Adipocyte (in vitro differentiated cells): ENCODE data around the gene RMDN3.

Experiments used
- DNase-seq: peaks from one replicate; pipeline ENCODE4 v3.0.0-alpha.2; 2015; ENCODE audit warnings: low read depth
- H3K27me3 ChIP-seq: replicated peaks from 2 replicates; pipeline ENCODE4 v1.7.0; 2013; ENCODE audit warnings: mild to moderate bottlenecking, low read length, moderate library complexity; ENCODE audit not compliant: control insufficient read depth, insufficient read depth
- H3K36me3 ChIP-seq: 2 replicates; pipeline ENCODE4 v1.7.0; 2013; ENCODE audit warnings: low read length, mild to moderate bottlenecking, moderate library complexity; ENCODE audit not compliant: control insufficient read depth, insufficient read depth, severe bottlenecking
- H3K4me1 ChIP-seq: 2 replicates; pipeline ENCODE4 v1.7.0; 2013; ENCODE audit warnings: mild to moderate bottlenecking, low read length, moderate library complexity; ENCODE audit not compliant: control insufficient read depth, insufficient read depth
- H3K4me3 ChIP-seq: 2 replicates; pipeline ENCODE4 v1.7.0; 2013; ENCODE audit warnings: mild to moderate bottlenecking, low read length, moderate library complexity
- H3K9ac ChIP-seq: 2 replicates; pipeline ENCODE4 v1.7.0; 2013; ENCODE audit warnings: mild to moderate bottlenecking, low read length, moderate library complexity
- H3K9me3 ChIP-seq: 2 replicates; pipeline ENCODE4 v1.7.0; 2013; ENCODE audit warnings: mild to moderate bottlenecking, low read length, moderate library complexity; ENCODE audit not compliant: control insufficient read depth

Gene RMDN3

DNA sequence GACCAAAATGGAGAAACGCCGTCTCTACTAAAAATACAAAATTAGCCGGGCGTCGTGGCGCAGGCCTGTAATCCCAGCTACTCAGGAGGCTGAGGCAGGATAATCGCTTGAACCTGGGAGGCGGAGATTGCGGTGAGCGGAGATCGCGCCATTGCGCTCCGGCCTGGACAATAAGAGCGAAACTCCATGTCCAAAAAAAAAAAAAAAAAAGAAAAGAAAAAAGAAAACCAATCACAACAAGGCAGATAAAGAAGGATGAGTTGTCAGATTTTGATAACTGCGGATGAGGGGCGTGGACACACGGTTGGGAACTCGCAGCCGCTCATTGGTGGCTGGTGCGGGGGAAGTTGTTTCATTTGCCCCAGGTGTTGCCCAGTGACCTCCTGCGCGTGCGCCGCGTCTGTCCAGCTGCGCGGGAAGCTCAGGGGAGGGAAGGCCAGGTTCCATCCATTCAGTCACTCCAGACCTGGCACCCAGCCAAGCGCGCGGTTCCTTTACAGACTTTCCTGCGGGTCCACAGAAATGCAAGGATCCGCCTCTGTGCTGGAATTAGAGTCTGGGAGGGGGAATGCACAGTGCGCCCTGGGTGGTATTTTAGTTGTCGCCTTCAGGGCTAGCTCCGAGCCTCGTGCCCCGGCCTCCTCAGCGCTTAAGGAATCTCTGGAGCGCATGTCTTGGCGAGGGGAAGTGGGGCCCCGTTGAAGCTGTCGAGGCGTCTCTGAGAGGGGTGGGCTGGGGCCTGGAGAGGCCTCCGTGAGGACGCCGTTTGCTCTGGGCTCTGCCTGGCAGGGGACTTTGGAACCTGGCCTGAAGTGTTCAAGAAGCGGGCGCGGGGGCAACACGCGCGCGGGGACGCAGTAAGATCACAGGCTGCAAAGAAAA, 8.1 kb upstream of the RMDN3 start:
- Histone ChIP-seq H3K9me3 (no peaks in the 10 kb centered on the region), H3K9ac (peak overlapping the region; percentile 79), H3K27me3 (peaks cover 3% of the 10 kb centered on the region), H3K4me1 (peaks cover 45% of the 10 kb centered on the region), H3K36me3 (peaks cover 6% of the 10 kb centered on the region), H3K4me3 (peak overlapping the region; percentile 82)
- DNase-seq: peak; percentile 64

DNA sequence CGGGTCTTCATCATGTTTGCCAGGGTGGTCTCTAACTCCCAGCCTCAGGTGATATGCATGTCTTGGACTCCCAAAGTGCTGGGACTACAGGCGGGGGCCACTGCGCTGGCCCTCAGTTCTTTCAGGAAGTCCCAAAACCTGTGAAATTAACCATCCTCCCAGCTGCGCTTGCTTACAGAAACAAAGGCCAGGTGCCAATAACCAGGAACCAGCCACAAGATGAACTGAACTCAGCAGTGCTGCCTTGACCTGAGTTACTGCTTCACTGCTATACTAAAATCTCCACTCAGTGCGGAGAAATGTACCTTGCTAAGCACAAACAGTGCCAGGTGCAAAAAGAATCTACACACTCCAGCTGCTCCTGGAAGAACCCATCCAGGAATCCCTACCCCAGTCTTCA, 4.9 kb upstream of the RMDN3 start:
- H3K4me1 ChIP-seq: peaks cover 21% of the 10 kb centered on the region

DNA sequence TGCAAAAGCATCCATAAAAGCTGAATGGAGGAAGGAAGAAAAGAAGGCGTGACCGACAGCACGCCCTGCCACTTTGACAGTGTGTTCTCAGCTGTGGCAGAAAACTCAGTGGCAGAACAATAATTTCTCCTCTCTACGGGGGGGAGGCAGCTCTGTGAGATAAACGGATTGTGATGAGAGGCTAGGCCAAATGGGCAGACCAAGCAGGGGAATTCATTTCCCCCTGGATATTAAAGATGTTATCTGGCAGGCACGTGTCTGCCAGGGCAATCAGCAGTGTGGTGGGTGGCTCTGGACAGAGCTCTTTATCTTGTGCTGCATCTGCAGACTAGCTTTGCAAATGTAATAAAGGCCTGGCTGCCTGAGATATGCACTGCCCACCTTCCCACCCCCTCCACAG, 1.9 kb upstream of the RMDN3 start:
- no peak for DNase-seq
- peaks cover 10% of the 10 kb centered on the region for H3K4me1 ChIP-seq
- no peak overlapping the region for H3K9ac ChIP-seq
- peaks cover 2% of the 10 kb centered on the region for H3K36me3 ChIP-seq
- no peak overlapping the region for H3K4me3 ChIP-seq
- peaks cover 3% of the 10 kb centered on the region for H3K27me3 ChIP-seq
- H3K9me3 ChIP-seq: no peaks in the 10 kb centered on the region

More for the DNA sequence above, 4.9 kb upstream of the RMDN3 start:
- Histone ChIP-seq H3K4me3 (no peak overlapping the region), H3K9ac (no peak overlapping the region), H3K27me3 (peaks cover 3% of the 10 kb centered on the region), H3K9me3 (no peaks in the 10 kb centered on the region), H3K36me3 (no peaks in the 10 kb centered on the region)
- DNase-seq: no peak

DNA sequence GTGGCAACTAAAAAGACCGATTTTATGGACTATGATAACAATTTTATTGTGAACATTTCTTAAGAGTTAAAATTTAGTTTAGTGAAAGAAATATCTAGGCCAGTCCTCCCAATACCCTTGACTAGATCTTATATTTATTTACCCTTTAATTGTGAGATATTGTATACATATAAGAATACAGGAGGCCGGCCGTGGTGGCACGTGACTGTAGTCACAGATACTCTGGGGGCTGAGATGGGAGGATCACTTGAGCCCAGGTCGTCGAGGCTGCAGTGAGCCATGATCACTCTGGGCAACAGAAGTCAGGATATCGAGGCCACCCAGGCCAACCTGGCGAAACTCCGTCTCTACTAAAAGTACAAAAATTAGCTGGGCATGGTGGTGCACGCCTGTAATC, 756 bp upstream of the RMDN3 start:
- peak overlapping the region; percentile 97 for H3K4me3 ChIP-seq
- H3K9me3 ChIP-seq: no peaks in the 10 kb centered on the region
- peaks cover 10% of the 10 kb centered on the region for H3K4me1 ChIP-seq
- peaks cover 3% of the 10 kb centered on the region for H3K27me3 ChIP-seq
- DNase-seq: no peak
- peaks cover 13% of the 10 kb centered on the region for H3K36me3 ChIP-seq
- peak overlapping the region; percentile 96 for H3K9ac ChIP-seq

DNA sequence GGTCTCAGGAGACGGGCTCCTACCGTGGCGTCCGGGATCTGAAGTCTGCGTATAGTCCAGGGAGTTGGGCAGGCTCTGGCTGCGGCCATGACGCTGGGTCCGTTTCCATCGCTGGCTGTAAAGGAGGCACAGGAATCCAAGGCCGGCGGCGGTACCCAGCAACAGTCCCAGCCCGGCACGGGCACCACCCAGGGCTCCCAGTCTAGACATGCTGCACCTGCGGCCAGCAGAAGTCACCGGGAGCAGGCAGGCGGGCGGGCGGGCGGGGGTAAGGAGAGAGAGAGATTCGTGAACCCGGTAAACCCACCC, 526 bp downstream of the RMDN3 start:
- Histone ChIP-seq H3K4me1 (peaks cover 10% of the 10 kb centered on the region), H3K27me3 (no peaks in the 10 kb centered on the region), H3K9me3 (no peaks in the 10 kb centered on the region), H3K9ac (peak overlapping the region; percentile 96), H3K4me3 (peak overlapping the region; percentile 97), H3K36me3 (peaks cover 21% of the 10 kb centered on the region)
- peak; percentile 58 for DNase-seq

DNA sequence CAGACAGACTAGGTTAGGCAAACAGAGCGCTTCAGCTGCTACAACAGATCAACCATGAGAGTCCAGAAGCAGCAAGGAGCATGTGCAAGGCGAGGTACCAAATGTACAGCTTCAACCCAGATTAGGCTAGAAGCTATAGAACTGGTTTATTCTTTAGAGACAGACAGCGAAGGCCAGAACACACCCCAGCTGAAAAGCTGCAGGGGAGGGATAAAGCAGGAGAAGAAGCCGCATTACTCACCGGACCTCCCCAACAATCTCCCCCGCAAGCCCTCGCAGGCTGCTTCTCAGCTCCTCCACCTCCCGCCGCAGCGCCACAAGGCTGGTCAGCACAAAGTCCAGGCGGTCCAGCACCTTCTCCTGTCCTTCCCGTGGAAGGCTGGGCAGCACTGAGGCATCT, 3.3 kb downstream of the RMDN3 start:
- H3K36me3 ChIP-seq: peaks cover 26% of the 10 kb centered on the region
- no peak for DNase-seq
- no peak overlapping the region for H3K4me3 ChIP-seq
- no peak overlapping the region for H3K9ac ChIP-seq
- H3K27me3 ChIP-seq: no peaks in the 10 kb centered on the region
- H3K4me1 ChIP-seq: peaks cover 22% of the 10 kb centered on the region
- no peaks in the 10 kb centered on the region for H3K9me3 ChIP-seq

DNA sequence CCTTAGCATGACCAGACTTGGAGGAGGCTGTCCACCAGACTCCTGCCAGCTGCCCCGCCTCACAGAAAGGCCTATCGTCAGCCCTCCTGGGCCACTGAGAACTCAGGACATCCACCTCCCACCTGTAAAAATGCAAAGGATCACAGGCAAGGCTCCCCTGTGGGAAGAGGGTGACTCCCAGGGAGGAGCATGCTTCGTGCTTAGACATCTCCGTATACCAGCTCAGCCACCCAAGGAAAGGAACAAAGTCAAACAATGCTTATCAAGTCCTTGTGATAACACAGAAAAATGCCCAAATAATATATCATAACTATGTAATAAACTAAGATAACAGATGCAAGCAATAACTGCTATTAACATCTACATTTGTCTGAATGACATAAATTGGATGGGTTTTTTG, 4.2 kb downstream of the RMDN3 start:
- Histone ChIP-seq H3K9ac (no peak overlapping the region), H3K9me3 (no peaks in the 10 kb centered on the region), H3K27me3 (no peaks in the 10 kb centered on the region), H3K4me3 (no peak overlapping the region), H3K36me3 (peaks cover 27% of the 10 kb centered on the region), H3K4me1 (peaks cover 22% of the 10 kb centered on the region)
- no peak for DNase-seq

DNA sequence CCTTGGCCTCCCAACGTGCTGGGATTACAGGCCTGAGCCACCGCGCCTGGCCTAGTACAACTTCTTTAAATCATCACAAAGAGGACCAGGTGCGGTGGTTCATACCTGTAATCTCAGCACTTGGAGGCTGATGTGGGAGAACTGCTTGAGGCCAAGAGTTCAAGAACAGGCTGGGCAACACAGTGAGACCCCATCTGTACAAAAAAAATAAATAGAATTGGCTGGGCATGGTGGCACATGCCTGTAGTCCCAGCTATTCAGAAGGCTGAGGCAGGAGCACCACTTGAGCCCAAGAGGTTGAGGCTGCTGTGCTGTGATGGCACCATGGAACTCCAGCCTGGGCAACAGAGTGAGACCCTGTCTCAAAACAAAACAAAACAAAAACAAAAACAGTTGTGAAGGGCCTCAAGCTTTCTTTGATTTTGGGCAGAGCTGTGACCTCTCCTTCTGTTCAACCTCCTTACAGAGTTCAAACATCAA, 5.9 kb downstream of the RMDN3 start:
- Histone ChIP-seq H3K4me3 (no peak overlapping the region), H3K9me3 (no peaks in the 10 kb centered on the region), H3K9ac (no peak overlapping the region), H3K27me3 (no peaks in the 10 kb centered on the region), H3K4me1 (peaks cover 31% of the 10 kb centered on the region), H3K36me3 (peaks cover 38% of the 10 kb centered on the region)
- DNase-seq: no peak

DNA sequence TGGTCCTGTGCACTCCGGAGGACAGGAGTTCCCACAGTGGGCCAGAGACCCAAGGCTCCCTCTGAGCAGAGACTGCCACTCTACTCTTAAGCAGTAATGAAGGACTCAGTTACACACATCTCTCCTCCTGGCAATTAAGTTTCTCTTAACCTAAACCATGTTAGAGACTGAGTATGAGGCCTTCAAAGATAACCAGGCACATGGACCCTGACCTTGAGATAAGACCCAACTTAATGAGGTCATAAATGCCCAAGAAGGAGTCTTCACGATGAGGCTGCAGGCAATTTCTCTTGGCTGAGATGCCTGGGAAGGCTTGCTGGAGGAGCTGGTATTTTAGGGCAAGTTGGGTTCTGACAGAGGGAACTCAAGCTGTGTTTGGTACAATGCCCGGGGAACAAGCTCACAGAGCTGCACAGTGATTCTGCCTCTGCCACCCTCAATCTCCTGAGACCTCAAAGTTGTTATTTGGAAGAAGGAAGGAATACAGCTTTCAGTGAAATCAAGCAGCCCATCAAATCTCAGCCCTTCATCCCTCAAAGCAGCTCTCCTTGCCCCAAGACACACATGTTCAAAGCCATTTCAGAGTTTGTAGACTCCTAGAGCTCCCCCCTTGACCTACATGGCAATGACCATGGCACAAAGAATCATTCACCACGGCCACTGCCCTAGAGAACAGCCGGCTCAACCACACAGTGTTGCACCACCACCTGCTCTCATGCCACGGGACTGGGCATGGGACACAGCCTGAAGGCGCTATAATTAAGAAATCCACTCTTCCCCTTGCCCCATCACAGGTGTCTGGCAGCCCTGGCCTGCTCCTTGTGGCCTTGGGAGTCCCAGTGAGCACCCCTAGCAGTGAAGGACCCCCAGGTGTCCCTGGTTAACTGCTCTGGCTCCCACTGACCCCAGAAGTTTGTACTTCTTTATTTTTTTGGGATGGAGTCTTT, 7.1 kb downstream of the RMDN3 start:
- no peak overlapping the region for H3K4me3 ChIP-seq
- H3K9ac ChIP-seq: peak overlapping the region; percentile 7
- peaks cover 44% of the 10 kb centered on the region for H3K36me3 ChIP-seq
- H3K27me3 ChIP-seq: no peaks in the 10 kb centered on the region
- no peaks in the 10 kb centered on the region for H3K9me3 ChIP-seq
- DNase-seq: no peak
- H3K4me1 ChIP-seq: peaks cover 31% of the 10 kb centered on the region

DNA sequence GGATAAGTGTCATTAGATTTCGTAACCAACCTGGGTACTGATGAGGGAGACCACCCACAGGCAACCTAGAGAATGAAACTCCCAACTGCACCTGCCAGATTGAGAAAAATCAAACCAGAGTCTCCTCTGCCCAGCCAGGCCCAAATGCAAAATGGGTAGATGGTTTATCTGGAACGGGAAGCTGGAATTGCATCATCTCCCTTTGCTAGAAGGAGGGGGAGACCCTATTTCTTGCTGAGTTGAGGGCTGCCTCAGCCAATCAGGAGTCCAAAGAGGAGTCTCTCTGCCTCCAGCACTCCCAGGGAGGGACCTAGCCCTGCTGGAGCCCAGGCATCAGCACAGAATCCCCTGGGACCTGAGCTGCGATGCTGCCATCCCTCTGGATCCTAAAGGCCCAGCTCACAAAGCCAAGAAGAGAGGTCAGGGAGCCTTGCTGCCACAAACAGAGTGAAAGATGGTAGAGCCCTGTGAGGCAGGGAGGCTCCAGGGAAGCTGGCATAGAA, 8.1 kb downstream of the RMDN3 start:
- no peak overlapping the region for H3K4me3 ChIP-seq
- H3K36me3 ChIP-seq: peaks cover 51% of the 10 kb centered on the region
- no peaks in the 10 kb centered on the region for H3K9me3 ChIP-seq
- peak; percentile 51 for DNase-seq
- no peak overlapping the region for H3K9ac ChIP-seq
- peaks cover 31% of the 10 kb centered on the region for H3K4me1 ChIP-seq
- no peaks in the 10 kb centered on the region for H3K27me3 ChIP-seq

DNA sequence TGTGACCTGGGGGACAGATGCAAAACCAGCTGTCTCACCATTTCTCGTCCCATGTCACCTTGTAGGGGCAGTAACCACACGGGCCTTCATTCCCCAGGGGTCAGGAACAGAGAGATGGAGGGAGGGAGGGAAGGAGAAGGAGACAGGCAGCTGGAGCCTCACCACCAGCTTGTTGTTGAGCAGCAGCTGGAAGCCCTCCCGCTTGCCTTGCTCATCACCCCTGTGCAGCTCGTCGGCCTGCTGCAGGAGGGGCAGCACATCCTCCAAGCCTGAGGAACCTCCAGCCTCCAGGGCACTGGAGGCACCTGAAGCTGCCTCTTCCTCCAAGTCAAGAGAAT, 10.3 kb downstream of the RMDN3 start:
- Histone ChIP-seq H3K4me1 (peaks cover 31% of the 10 kb centered on the region), H3K36me3 (peaks cover 39% of the 10 kb centered on the region)

More for the DNA sequence above, 10.3 kb downstream of the RMDN3 start:
- Histone ChIP-seq H3K27me3 (no peaks in the 10 kb centered on the region), H3K9ac (no peak overlapping the region), H3K4me3 (no peak overlapping the region), H3K9me3 (no peaks in the 10 kb centered on the region)
- no peak for DNase-seq
